Vagina (tissue), 2 donors: Measurements from ENCODE around the gene ROR2.

ENCODE experiments used
- CTCF ChIP-seq, 3 experiments: fragments of 450-650 bp in 2 of 3; fragments of 200-600 bp in 1 of 3; sonication (generic) in 1 of 3; IDR thresholded peaks; one replicate each; pipeline ENCODE4 v1.5.1; 2017 to 2019; ENCODE audit warnings: antibody characterized with exemption in 3 of 3, mild to moderate bottlenecking in 2 of 3, moderate library complexity in 2 of 3
- POLR2A ChIP-seq, 2 donors: fragments of 450-650 bp; IDR thresholded peaks; one replicate each; pipeline ENCODE4 v1.6.1; 2017; ENCODE audit warnings: antibody characterized with exemption in 2 of 2, mild to moderate bottlenecking in 2 of 2, moderate library complexity in 2 of 2
- POLR2AphosphoS5 ChIP-seq, 2 donors: sonication (generic); formaldehyde crosslinking; IDR thresholded peaks; one replicate each; pipeline ENCODE4 v1.9.0; 2017; ENCODE audit warnings: antibody characterized with exemption in 2 of 2, mild to moderate bottlenecking in 2 of 2, low read depth in 1 of 2; ENCODE audit not compliant: insufficient read depth in 1 of 2

GRCh38 chr9:91682806-91683205, 267.2 kb downstream of the ROR2 start:
- TF ChIP-seq CTCF (IDR thresholded peaks at IDR 0.05) (no peak), POLR2A (IDR thresholded peaks at IDR 0.05) (no peak), POLR2AphosphoS5 (IDR thresholded peaks at IDR 0.05; ENCODE audit: insufficient read depth in 1 of 2, low read depth in 1 of 2) (no peak)
